Erythroblast (primary cell): ENCODE measurements around the gene BICRA.

ENCODE experiments used
- GATA1 ChIP-seq: IDR thresholded peaks from 2 replicates; pipeline ENCODE4 v1.6.1; 2011; ENCODE audit warnings: low read depth, mild to moderate bottlenecking, control low read depth, low read length, moderate library complexity
- POLR2A ChIP-seq: IDR thresholded peaks from 2 replicates; pipeline ENCODE4 v1.6.1; 2011; ENCODE audit warnings: mild to moderate bottlenecking, low read length

- TF ChIP-seq POLR2A (no peak), GATA1 (no peak)
Observed at GRCh38 chr19:47750752-47751151, 141.8 kb downstream of the BICRA start.
